A549 (cell line): Measurements from ENCODE around the gene ARPP19. TPM values are rescaled to one million over a fixed set of nuclear protein-coding genes. Genes with fewer than 3 reads are reported as not detected.
"Not testable (repeated sequence)": the region's sequence is repeated elsewhere in the genome, so short reads cannot be mapped to it uniquely, and the experiment has no call there.

Experiments
- ATAC-seq, 2 experiments: fragments of 200-7000 bp in 1 of 2; fragments of >200 bp in 1 of 2; cut with Nextera tagmentation in 1 of 2; cut with Tn5 transposase in 1 of 2; 3 replicates each; pipeline versions ENCODE4 v1.8.0 to v1.9.1; 2018 to 2020; ENCODE audit warnings: mild to moderate bottlenecking in 1 of 2, moderate library complexity in 1 of 2
- CTCF ChIA-PET: fragments of 300-600 bp; sonication (Branson Sonifier 250); formaldehyde crosslinking; extraction: SDS; loops from one replicate; lab custom pipeline; 2021; ENCODE audit warnings: antibody characterized with exemption, inconsistent platforms; lab: Yijun Ruan, JAX
- POLR2A ChIA-PET: fragments of 350-600 bp; formaldehyde crosslinking; extraction: SDS; loops from one replicate; lab custom pipeline; 2021; ENCODE audit warnings: antibody characterized with exemption, inconsistent platforms; lab: Yijun Ruan, JAX
- DNase-seq, 2 experiments: peaks; one replicate each; pipeline versions ENCODE4 v3.0.0 to v3.0.0-alpha.2; 2011 to 2016; ENCODE audit warnings: low read depth in 1 of 2, low spot score in 1 of 2
- FAIRE-seq: peaks from 2 replicates; lab custom pipeline; 2011; peaks lifted over from hg19 to GRCh38; lab: Jason Lieb, UNC
- H3K27ac ChIP-seq, 2 experiments: fragments of >200 bp; sonication (Bioruptor Twin); formaldehyde crosslinking; 3 replicates each; pipeline ENCODE4 v1.5.1; 2016 to 2017
- H3K4me1 ChIP-seq: fragments of >200 bp; sonication (Bioruptor Twin); formaldehyde crosslinking; 3 replicates; pipeline ENCODE4 v1.6.1; 2016
- H3K4me2 ChIP-seq: fragments of >200 bp; sonication (Bioruptor Twin); formaldehyde crosslinking; 3 replicates; pipeline ENCODE4 v1.6.1; 2016
- H3K4me3 ChIP-seq: fragments of >200 bp; sonication (Bioruptor Twin); formaldehyde crosslinking; 3 replicates; pipeline ENCODE4 v1.5.1; 2016
- H3K9me3 ChIP-seq: fragments of >200 bp; sonication (Bioruptor Twin); formaldehyde crosslinking; 3 replicates; pipeline ENCODE4 v1.6.1; 2016
- CHD2 ChIP-seq: fragments of 150-350 bp; IDR thresholded peaks from 2 replicates; pipeline ENCODE4 v1.6.1; 2014; ENCODE audit warnings: low read length; ENCODE audit not compliant: partially characterized antibody
- FOXS1 ChIP-seq: fragments of 250-450 bp; sonication (Bioruptor Pico); IDR thresholded peaks from 2 replicates; pipeline ENCODE4 v1.5.0; 2020; ENCODE audit warnings: mild to moderate bottlenecking, moderate library complexity
- HOXB5 ChIP-seq: fragments of 250-450 bp; sonication (Bioruptor Pico); IDR thresholded peaks from 2 replicates; pipeline ENCODE4 v1.5.0; 2020; ENCODE audit warnings: mild to moderate bottlenecking, moderate library complexity
- MAFK ChIP-seq: fragments of 450-650 bp; IDR thresholded peaks from 2 replicates; pipeline ENCODE4 v1.6.1; 2014; ENCODE audit not compliant: partially characterized antibody
- MYC ChIP-seq: IDR thresholded peaks from 2 replicates; pipeline ENCODE4 v1.6.1; 2012; ENCODE audit warnings: mild to moderate bottlenecking, inconsistent platforms, low read length, improper control_type of control experiment, borderline replicate concordance
- NFE2L2 ChIP-seq: fragments of 150-350 bp; conservative IDR thresholded peaks from 2 replicates; pipeline ENCODE4 v1.6.1; 2014; ENCODE audit warnings: low read length
- POLR2AphosphoS2 ChIP-seq: conservative IDR thresholded peaks from 2 replicates; pipeline ENCODE4 v1.6.1; 2012; ENCODE audit warnings: low read length, improper control_type of control experiment, inconsistent platforms
- TP53 ChIP-seq: fragments of 250-450 bp; sonication (Bioruptor Pico); IDR thresholded peaks from 2 replicates; pipeline ENCODE4 v1.5.0; 2021; ENCODE audit warnings: mild to moderate bottlenecking, moderate library complexity
- ZSCAN20 ChIP-seq: fragments of 250-450 bp; sonication (Bioruptor Pico); IDR thresholded peaks from 2 replicates; pipeline ENCODE4 v1.8.0; 2022; ENCODE audit warnings: mild to moderate bottlenecking, moderate library complexity
- WGBS: methylation state at CpG from one replicate; pipeline ENCODE4 v1.1.6; 2017; ENCODE audit errors: missing lambda C conversion rate; 5-methylcytosine and 5-hydroxymethylcytosine counted together
- polyA plus RNA-seq, 4 experiments: library from polyadenylated mRNA; depleted of rRNA in 3 of 4; stranded (reverse); fragments of >200 nt; fragmentation: RNase III in 1 of 4; extraction: RNeasy Plus Mini Kit Qiagen cat#74134 plus additional on column Dnase treatment in 1 of 4; gene quantifications; 2 replicates in 3 of 4; 3 replicates in 1 of 4; pipeline ENCODE4 v1.2.3, GENCODE V29; 2011 to 2017

The ARPP19 gene
- polyA plus RNA-seq, 2 of the 4 experiments (the other 2 are of a cell fraction): 102 to 192 TPM

DNA sequence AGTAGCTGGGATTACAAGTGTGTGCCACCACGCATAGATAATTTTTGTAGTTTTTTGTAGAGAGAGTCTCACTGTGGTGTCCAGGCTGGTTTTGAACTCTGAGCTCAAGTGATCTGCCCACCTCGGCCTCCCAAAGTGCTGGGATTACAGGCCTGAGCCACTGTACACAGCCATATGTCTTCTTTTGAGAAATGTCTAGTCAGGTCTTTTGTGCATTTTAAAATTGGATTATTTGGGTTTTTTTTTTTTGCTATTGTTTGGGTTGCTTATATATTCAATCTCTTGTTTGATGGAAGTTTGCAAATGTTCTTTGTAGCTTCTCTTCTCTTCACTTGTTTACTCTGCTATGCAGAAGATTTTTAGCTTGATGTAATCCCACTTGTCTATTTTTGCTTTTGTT lies 6.2 kb upstream of the ARPP19 start:
- DNase-seq (no peak), ATAC-seq (no peak), FAIRE-seq (no peak)
- WGBS: 80% methylated on average over 2 of the region's 2 CpGs
- peak; percentile 62 for TF ChIP-seq MAFK
- TF ChIP-seq CHD2: no peak
- TF ChIP-seq FOXS1 (CRISPR knock-in tag): no peak
- Histone ChIP-seq H3K27ac (no peak overlapping the region), H3K4me2 (no peak overlapping the region), H3K4me1 (no peaks in the 10 kb centered on the region), H3K9me3 (no peaks in the 10 kb centered on the region), H3K4me3 (no peak overlapping the region)
- ChIA-PET POLR2A (no interaction called here), CTCF (interaction anchor here (0.6 to 1.7 kb wide), 6 partner anchors 47 to 319 kb away, joined by 3 to 5 read pairs (median 4); partner anchors contain the start of gene MYO5A)

GRCh38 chr15:52574623-52575022 lies 5.8 kb upstream of the ARPP19 start:
- H3K27ac ChIP-seq, ATAC-seq, DNase-seq, H3K4me2 ChIP-seq, H3K4me3 ChIP-seq, FAIRE-seq, H3K9me3 ChIP-seq, POLR2A ChIA-PET, H3K4me1 ChIP-seq: not testable (repeated sequence)
- 35% methylated on average over 3 of the region's 3 CpGs for WGBS
- CTCF ChIA-PET: interaction anchor here (0.6 to 2.0 kb wide), 5 partner anchors 46 to 319 kb away, joined by 3 to 7 read pairs (median 5); partner anchors contain the start of gene MYO5A

DNA sequence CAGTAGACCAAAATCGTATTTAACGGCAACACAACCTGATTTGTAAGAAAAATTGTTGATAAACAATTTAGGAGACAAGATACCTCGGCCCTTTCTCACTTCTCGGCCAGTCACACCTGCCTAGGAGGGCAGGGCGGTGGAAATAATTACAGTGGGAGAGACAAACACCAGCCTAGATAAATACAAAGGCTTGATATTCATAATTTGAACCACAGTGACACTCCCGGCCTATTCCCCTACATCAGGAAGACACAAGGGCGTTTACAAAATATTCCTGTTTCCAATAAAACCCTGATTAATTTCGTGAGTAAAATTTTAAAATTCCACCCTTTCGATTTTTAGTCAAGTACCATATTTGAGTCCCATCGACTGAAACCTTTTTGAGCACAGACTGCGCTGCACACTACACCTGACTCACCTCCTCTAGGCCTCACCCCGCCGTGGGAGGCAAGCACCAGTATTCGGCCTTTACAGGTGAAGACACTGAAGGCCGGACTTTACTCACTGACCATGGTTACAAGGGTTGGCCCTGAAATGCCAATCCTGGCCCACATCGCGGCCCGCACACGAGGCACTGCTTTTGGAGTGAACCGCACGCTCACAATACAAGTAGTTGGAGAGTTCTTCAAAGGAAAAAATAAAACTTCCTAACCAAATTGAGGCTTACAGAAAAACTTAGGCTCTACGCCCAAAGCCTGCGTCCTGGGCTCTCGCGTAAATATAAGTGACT lies 794 bp downstream of the ARPP19 start:
- Histone ChIP-seq H3K4me2 (peak overlapping the region; percentile 92), H3K4me1 (peaks cover 37% of the 10 kb centered on the region; the same call in 2 of the 3 replicates), H3K4me3 (peak overlapping the region; percentile 77), H3K27ac (peak overlapping the region; percentile 88 to 95), H3K9me3 (no peaks in the 10 kb centered on the region)
- POLR2A ChIA-PET: no interaction called here
- CTCF ChIA-PET: no interaction called here
- DNase-seq (peak; percentile 35 to 63), FAIRE-seq (no peak), ATAC-seq (peak; percentile 43 to 49)
- WGBS: 2% methylated on average over 25 of the region's 25 CpGs
- TF ChIP-seq TP53 (CRISPR knock-in tag): peak; percentile 75
- TF ChIP-seq POLR2AphosphoS2: no peak

DNA sequence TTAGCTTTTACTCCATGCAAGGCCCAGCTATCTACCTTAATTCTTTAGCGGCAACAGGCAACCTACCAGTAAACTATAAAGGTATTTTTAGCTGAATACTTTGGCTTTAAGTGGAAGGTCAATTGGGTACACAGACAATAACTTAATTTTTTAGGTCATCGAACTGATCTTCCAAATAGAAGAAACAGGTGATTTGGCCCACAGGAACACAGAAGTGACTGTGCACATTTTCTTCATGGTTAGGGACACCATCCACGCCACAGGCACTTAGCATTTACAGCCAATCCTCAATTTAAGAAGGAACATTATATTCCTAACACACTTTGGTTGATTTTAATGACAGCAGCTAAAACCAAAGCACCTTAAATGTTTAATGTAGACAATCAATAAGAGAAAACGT lies 1.9 kb downstream of the ARPP19 start:
- Histone ChIP-seq H3K4me1 (peaks cover 37% of the 10 kb centered on the region; the same call in 2 of the 3 replicates), H3K9me3 (no peaks in the 10 kb centered on the region), H3K27ac (peak overlapping the region; percentile 88 to 95; a peak in 5 of 6 replicates), H3K4me2 (peak overlapping the region; percentile 92), H3K4me3 (peak overlapping the region; percentile 77)
- no peak for FAIRE-seq
- DNase-seq: no peak
- ChIA-PET CTCF (interaction anchor here (1.3 to 2.4 kb wide), 2 partner anchors 236 to 310 kb away, joined by 5 to 7 read pairs; no protein-coding TSS in a partner anchor), POLR2A (no interaction called here)
- no peak for ATAC-seq
- 42% methylated on average over 4 of the region's 4 CpGs for WGBS
- TF ChIP-seq HOXB5 (CRISPR knock-in tag): no peak
- TF ChIP-seq NFE2L2: peak; percentile 53
- TF ChIP-seq ZSCAN20 (CRISPR knock-in tag): no peak
- TF ChIP-seq MYC: no peak

- peak overlapping the region; percentile 92 for H3K4me2 ChIP-seq
- H3K9me3 ChIP-seq, ATAC-seq, H3K4me3 ChIP-seq, POLR2A ChIA-PET, DNase-seq, FAIRE-seq, H3K27ac ChIP-seq: not testable (repeated sequence)
- peaks cover 49% of the 10 kb centered on the region; the same call in 2 of the 3 replicates for H3K4me1 ChIP-seq
- CTCF ChIA-PET: interaction anchor here (0.6 to 2.4 kb wide), 9 partner anchors 11 to 972 kb away, joined by 3 to 7 read pairs (median 4); no protein-coding TSS in a partner anchor
- WGBS: 93% methylated on average over 13 of the region's 13 CpGs
Measured at GRCh38 chr15:52565417-52566358, 3.1 kb downstream of the ARPP19 start.
